Measurements from ENCODE around the gene SH3GL1. TPM values are rescaled to one million over a fixed set of nuclear protein-coding genes. Genes with fewer than 3 reads are reported as not detected.
A peak's percentile ranks its signal among the peaks of the same experiment; 100 is the strongest.

Gene SH3GL1
- total RNA-seq, 2 donors from 2014 or later, result 47.3 to 56.9 TPM

GRCh38 chr19:4378886-4379285 is 21.5 kb downstream of the SH3GL1 start:
- no peaks in the 10 kb centered on the region for H3K27me3 ChIP-seq (replicated peaks; ENCODE audit: insufficient read depth)
- ATAC-seq (ENCODE audit: insufficient number of reproducible peaks, low FRiP score, low read depth) (no peak), DNase-seq (ENCODE audit: low spot score) (no peak)
- no peaks in the 10 kb centered on the region for H3K9me3 ChIP-seq
- no peaks in the 10 kb centered on the region for H3K36me3 ChIP-seq
- H3K4me3 ChIP-seq, result no peak overlapping the region
- H3K4me1 ChIP-seq (ENCODE audit: control insufficient read depth in 1 of 2, low read depth in 2 of 2), result peaks cover 36 to 56% of the 10 kb centered on the region in 2 donors
- no peak for TF ChIP-seq CTCF (IDR thresholded peaks at IDR 0.05)
- H3K27ac ChIP-seq, result no peak overlapping the region

- no peaks in the 10 kb centered on the region for H3K36me3 ChIP-seq
- no peaks in the 10 kb centered on the region for H3K9me3 ChIP-seq
- no peaks in the 10 kb centered on the region for H3K27me3 ChIP-seq (replicated peaks; ENCODE audit: insufficient read depth)
- DNase-seq (ENCODE audit: low spot score), result no peak
- TF ChIP-seq CTCF (IDR thresholded peaks at IDR 0.05), result no peak
- H3K4me3 ChIP-seq, result no peak overlapping the region
- H3K4me1 ChIP-seq (ENCODE audit: control insufficient read depth in 1 of 2, low read depth in 2 of 2), result peaks cover 50 to 73% of the 10 kb centered on the region in 2 donors
- ATAC-seq (ENCODE audit: insufficient number of reproducible peaks, low FRiP score, low read depth), result no peak
- H3K27ac ChIP-seq, result peak overlapping the region; percentile 95 to 96
These were observed 23.2 kb downstream of the SH3GL1 start for GRCh38 chr19:4376991-4377781.

- TF ChIP-seq CTCF (IDR thresholded peaks at IDR 0.05), result no peak
- peak overlapping the region; percentile 95 to 96 for H3K27ac ChIP-seq
- no peak overlapping the region for H3K4me3 ChIP-seq
- no peaks in the 10 kb centered on the region for H3K9me3 ChIP-seq
- peaks cover 50 to 78% of the 10 kb centered on the region in 2 donors for H3K4me1 ChIP-seq (ENCODE audit: control insufficient read depth in 1 of 2, low read depth in 2 of 2)
- DNase-seq (ENCODE audit: low spot score), result no peak
- ATAC-seq (ENCODE audit: insufficient number of reproducible peaks, low FRiP score, low read depth), result no peak
- no peaks in the 10 kb centered on the region for H3K36me3 ChIP-seq
- H3K27me3 ChIP-seq (replicated peaks; ENCODE audit: insufficient read depth), result no peaks in the 10 kb centered on the region
These were observed 23.7 kb downstream of the SH3GL1 start for GRCh38 chr19:4376671-4376990.

GRCh38 chr19:4376028-4376670 is 24.2 kb downstream of the SH3GL1 start:
- H3K27me3 ChIP-seq (replicated peaks; ENCODE audit: insufficient read depth), result no peaks in the 10 kb centered on the region
- H3K36me3 ChIP-seq, result no peaks in the 10 kb centered on the region
- peak overlapping the region; percentile 95 to 96 for H3K27ac ChIP-seq
- no peak for TF ChIP-seq CTCF (IDR thresholded peaks at IDR 0.05)
- peak overlapping the region; percentile 4 for H3K4me3 ChIP-seq
- H3K9me3 ChIP-seq, result no peaks in the 10 kb centered on the region
- no peak for DNase-seq (ENCODE audit: low spot score)
- peaks cover 50 to 83% of the 10 kb centered on the region in 2 donors for H3K4me1 ChIP-seq (ENCODE audit: control insufficient read depth in 1 of 2, low read depth in 2 of 2)
- ATAC-seq (ENCODE audit: insufficient number of reproducible peaks, low FRiP score, low read depth), result no peak

- Histone ChIP-seq H3K27me3 (replicated peaks; ENCODE audit: insufficient read depth) (no peaks in the 10 kb centered on the region), H3K27ac (peak overlapping the region; percentile 95 to 96), H3K36me3 (no peaks in the 10 kb centered on the region), H3K4me3 (peak overlapping the region; percentile 38), H3K9me3 (no peaks in the 10 kb centered on the region), H3K4me1 (ENCODE audit: control insufficient read depth in 1 of 2, low read depth in 2 of 2) (peaks cover 56 to 88% of the 10 kb centered on the region in 2 donors)
- no peak for DNase-seq (ENCODE audit: low spot score)
- no peak for ATAC-seq (ENCODE audit: insufficient number of reproducible peaks, low FRiP score, low read depth)
- TF ChIP-seq CTCF (IDR thresholded peaks at IDR 0.05), result peak; percentile 52
These were observed 25.0 kb downstream of the SH3GL1 start for GRCh38 chr19:4375164-4376027.
